ENCODE data around the gene CARD9. TPM values are rescaled to one million over a fixed set of nuclear protein-coding genes. Genes with fewer than 3 reads are reported as not detected.

CARD9 gene
- total RNA-seq, 1 donor from 2014 or later = 1.2 TPM

- TF ChIP-seq, protein P1, sequence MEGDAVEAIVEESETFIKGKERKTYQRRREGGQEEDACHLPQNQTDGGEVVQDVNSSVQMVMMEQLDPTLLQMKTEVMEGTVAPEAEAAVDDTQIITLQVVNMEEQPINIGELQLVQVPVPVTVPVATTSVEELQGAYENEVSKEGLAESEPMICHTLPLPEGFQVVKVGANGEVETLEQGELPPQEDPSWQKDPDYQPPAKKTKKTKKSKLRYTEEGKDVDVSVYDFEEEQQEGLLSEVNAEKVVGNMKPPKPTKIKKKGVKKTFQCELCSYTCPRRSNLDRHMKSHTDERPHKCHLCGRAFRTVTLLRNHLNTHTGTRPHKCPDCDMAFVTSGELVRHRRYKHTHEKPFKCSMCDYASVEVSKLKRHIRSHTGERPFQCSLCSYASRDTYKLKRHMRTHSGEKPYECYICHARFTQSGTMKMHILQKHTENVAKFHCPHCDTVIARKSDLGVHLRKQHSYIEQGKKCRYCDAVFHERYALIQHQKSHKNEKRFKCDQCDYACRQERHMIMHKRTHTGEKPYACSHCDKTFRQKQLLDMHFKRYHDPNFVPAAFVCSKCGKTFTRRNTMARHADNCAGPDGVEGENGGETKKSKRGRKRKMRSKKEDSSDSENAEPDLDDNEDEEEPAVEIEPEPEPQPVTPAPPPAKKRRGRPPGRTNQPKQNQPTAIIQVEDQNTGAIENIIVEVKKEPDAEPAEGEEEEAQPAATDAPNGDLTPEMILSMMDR (conservative IDR thresholded peaks at IDR 0.05; ENCODE audit: low read depth, low read length) = no peak
- DNase-seq (ENCODE audit: low read depth) = no peak
- H3K4me3 ChIP-seq (ENCODE audit: low read depth, low read length) = no peak overlapping the region
Observed at GRCh38 chr9:136316896-136317676, 56.4 kb downstream of the CARD9 start.

- H3K4me3 ChIP-seq (ENCODE audit: low read depth, low read length) = no peak overlapping the region
- no peak for DNase-seq (ENCODE audit: low read depth)
- TF ChIP-seq, protein P1 (conservative IDR thresholded peaks at IDR 0.05; ENCODE audit: low read depth, low read length) = no peak
Observed at GRCh38 chr9:136316271-136316751, 57.2 kb downstream of the CARD9 start.

- TF ChIP-seq, protein P1 (conservative IDR thresholded peaks at IDR 0.05; ENCODE audit: low read depth, low read length) = no peak
- DNase-seq (ENCODE audit: low read depth) = no peak
- no peak overlapping the region for H3K4me3 ChIP-seq (ENCODE audit: low read depth, low read length)
Observed at GRCh38 chr9:136314944-136315343, 58.5 kb downstream of the CARD9 start.

GRCh38 chr9:136314056-136314416 lies 59.4 kb downstream of the CARD9 start:
- no peak overlapping the region for H3K4me3 ChIP-seq (ENCODE audit: low read depth, low read length)
- no peak for DNase-seq (ENCODE audit: low read depth)
- TF ChIP-seq, protein P1 (conservative IDR thresholded peaks at IDR 0.05; ENCODE audit: low read depth, low read length) = no peak

Other genes starting within 250 kb of the CARD9 start
- not detected in 2 replicates for gene LHX3, start 168.5 kb downstream of the CARD9 start, total RNA-seq
- 17.8 and 19.2 TPM in 2 replicates for gene QSOX2, start 127.9 kb downstream of the CARD9 start, total RNA-seq
- 0.75 TPM in 1 of 2 replicates, not detected in the other for gene CCDC187, start 69.6 kb downstream of the CARD9 start, total RNA-seq
- 21.1 and 28.2 TPM in 2 replicates for gene GPSM1, start 46.1 kb downstream of the CARD9 start, total RNA-seq
- gene DNLZ, start 9.9 kb downstream of the CARD9 start, total RNA-seq = 67.2 and 73.6 TPM in 2 replicates
- gene SNAPC4, start 26.5 kb upstream of the CARD9 start, total RNA-seq = 15.0 and 22.4 TPM in 2 replicates
- gene ENTR1, start 36.9 kb upstream of the CARD9 start, total RNA-seq = 57.5 and 87.6 TPM in 2 replicates
- gene PMPCA, start 37.0 kb upstream of the CARD9 start, total RNA-seq = 50.7 and 82.5 TPM in 2 replicates
- gene INPP5E, start 66.2 kb upstream of the CARD9 start, total RNA-seq = 20.3 and 21.1 TPM in 2 replicates
- 36.4 and 41.7 TPM in 2 replicates for gene SEC16A, start 109.4 kb upstream of the CARD9 start, total RNA-seq
- 17.1 and 39.7 TPM in 2 replicates for gene NOTCH1, start 172.4 kb upstream of the CARD9 start, total RNA-seq

Measured in epithelial cell of proximal tubule (primary cell).